Ovary (tissue), 3 donors: ENCODE results near the gene TFEC.

Experiments used
- EP300 ChIP-seq: sonication (generic); formaldehyde crosslinking; IDR thresholded peaks from one replicate; pipeline ENCODE4 v1.6.1; 2017; ENCODE audit warnings: antibody characterized with exemption
- POLR2A ChIP-seq: fragments of 450-650 bp; IDR thresholded peaks from one replicate; pipeline ENCODE4 v1.6.1; 2017; ENCODE audit warnings: antibody characterized with exemption, mild to moderate bottlenecking, moderate library complexity
- TF ChIP-seq, protein P1 (sequence below), 3 donors: fragments of 450-650 bp in 2 of 3; fragments of 200-600 bp in 1 of 3; IDR thresholded peaks; one replicate each; pipeline versions ENCODE4 v1.5.1 to v1.8.0; 2016 to 2022; ENCODE audit warnings: antibody characterized with exemption in 3 of 3, mild to moderate bottlenecking in 1 of 3
- donor health status: DM: no; HTN: no; CAD: no.

DNA sequence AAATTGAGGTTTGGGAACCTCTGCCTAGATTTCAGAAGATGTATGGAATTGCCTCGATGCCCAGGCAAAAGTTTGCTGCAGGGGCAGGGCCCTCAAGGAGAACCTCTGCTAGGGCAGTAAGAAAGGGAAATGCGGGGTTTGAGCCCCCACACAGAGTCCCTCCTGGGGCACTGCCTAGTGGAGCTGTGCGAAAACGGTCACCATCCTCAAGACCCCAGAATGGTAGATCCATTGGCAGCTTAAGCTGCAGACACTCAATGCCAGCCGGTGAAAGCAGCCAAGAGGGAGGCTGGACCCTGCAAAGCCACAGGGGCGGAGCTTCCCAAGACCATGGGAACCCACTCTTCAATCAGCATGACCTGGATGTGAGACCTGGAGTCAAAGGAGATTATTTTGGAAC is 15.0 kb upstream of the TFEC start:
- TF ChIP-seq, protein P1, sequence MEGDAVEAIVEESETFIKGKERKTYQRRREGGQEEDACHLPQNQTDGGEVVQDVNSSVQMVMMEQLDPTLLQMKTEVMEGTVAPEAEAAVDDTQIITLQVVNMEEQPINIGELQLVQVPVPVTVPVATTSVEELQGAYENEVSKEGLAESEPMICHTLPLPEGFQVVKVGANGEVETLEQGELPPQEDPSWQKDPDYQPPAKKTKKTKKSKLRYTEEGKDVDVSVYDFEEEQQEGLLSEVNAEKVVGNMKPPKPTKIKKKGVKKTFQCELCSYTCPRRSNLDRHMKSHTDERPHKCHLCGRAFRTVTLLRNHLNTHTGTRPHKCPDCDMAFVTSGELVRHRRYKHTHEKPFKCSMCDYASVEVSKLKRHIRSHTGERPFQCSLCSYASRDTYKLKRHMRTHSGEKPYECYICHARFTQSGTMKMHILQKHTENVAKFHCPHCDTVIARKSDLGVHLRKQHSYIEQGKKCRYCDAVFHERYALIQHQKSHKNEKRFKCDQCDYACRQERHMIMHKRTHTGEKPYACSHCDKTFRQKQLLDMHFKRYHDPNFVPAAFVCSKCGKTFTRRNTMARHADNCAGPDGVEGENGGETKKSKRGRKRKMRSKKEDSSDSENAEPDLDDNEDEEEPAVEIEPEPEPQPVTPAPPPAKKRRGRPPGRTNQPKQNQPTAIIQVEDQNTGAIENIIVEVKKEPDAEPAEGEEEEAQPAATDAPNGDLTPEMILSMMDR (IDR thresholded peaks at IDR 0.05): no peak
- TF ChIP-seq POLR2A (no peak), EP300 (no peak)
